NT2/D1 (cell line): ENCODE data around the gene PTGDS.

Source experiments
- YY1 ChIP-seq: IDR thresholded peaks from 2 replicates; pipeline ENCODE4 v1.6.1; 2011; ENCODE audit not compliant: insufficient read length, insufficient read depth
- ZNF274 ChIP-seq: IDR thresholded peaks from 2 replicates; pipeline ENCODE4 v1.6.1; 2011; ENCODE audit warnings: mild to moderate bottlenecking, low read depth, low read length

- TF ChIP-seq YY1 (no peak), ZNF274 (no peak)
These were observed 3.4 kb upstream of the PTGDS start for GRCh38 chr9:136973618-136974617.
